ENCODE measurements around the gene ILDR1. TPM values are rescaled to one million over a fixed set of nuclear protein-coding genes. Genes with fewer than 3 reads are reported as not detected.

ILDR1 gene
- total and polyA plus RNA-seq, 10 of the 15 experiments (the other 5 are each of a cell fraction or from before 2014, with no cell fraction given) = 1.3 to 12.0 (median 7.0) TPM

GRCh38 chr3:122003112-122003511 is 18.9 kb downstream of the ILDR1 start (continued):
- TF ChIP-seq, protein P1, sequence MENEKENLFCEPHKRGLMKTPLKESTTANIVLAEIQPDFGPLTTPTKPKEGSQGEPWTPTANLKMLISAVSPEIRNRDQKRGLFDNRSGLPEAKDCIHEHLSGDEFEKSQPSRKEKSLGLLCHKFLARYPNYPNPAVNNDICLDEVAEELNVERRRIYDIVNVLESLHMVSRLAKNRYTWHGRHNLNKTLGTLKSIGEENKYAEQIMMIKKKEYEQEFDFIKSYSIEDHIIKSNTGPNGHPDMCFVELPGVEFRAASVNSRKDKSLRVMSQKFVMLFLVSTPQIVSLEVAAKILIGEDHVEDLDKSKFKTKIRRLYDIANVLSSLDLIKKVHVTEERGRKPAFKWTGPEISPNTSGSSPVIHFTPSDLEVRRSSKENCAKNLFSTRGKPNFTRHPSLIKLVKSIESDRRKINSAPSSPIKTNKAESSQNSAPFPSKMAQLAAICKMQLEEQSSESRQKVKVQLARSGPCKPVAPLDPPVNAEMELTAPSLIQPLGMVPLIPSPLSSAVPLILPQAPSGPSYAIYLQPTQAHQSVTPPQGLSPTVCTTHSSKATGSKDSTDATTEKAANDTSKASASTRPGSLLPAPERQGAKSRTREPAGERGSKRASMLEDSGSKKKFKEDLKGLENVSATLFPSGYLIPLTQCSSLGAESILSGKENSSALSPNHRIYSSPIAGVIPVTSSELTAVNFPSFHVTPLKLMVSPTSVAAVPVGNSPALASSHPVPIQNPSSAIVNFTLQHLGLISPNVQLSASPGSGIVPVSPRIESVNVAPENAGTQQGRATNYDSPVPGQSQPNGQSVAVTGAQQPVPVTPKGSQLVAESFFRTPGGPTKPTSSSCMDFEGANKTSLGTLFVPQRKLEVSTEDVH (IDR thresholded peaks at IDR 0.05; ENCODE audit: low read depth, partially characterized antibody) = no peak
- TF ChIP-seq SMARCA5 (IDR thresholded peaks at IDR 0.05) (peak; percentile 12; the same call in 1 of the 2 replicates), PML (IDR thresholded peaks at IDR 0.05; ENCODE audit: low read length) (no peak), POLR2AphosphoS5 (IDR thresholded peaks at IDR 0.05; ENCODE audit: low read length) (no peak), PRDM15 (CRISPR knock-in tag; IDR thresholded peaks at IDR 0.05) (no peak), FOS (IDR thresholded peaks at IDR 0.05; ENCODE audit: borderline replicate concordance, extremely low read depth, insufficient read length) (no peak), ZNF592 (IDR thresholded peaks at IDR 0.05) (no peak), KAT2A (conservative IDR thresholded peaks at IDR 0.05; ENCODE audit: control insufficient read depth, low read depth, low read length) (no peak), CBFB (IDR thresholded peaks at IDR 0.05; ENCODE audit: low read depth) (no peak), BCL11A (IDR thresholded peaks at IDR 0.05; ENCODE audit: low read depth, low read length) (peak; percentile 33; the same call in 1 of the 2 replicates), TARDBP (IDR thresholded peaks at IDR 0.05; ENCODE audit: borderline replicate concordance) (no peak), TCF7 (IDR thresholded peaks at IDR 0.05; ENCODE audit: borderline replicate concordance) (no peak), PAX5 (IDR thresholded peaks at IDR 0.05; ENCODE audit: borderline replicate concordance, low read depth, low read length) (peak; percentile 91), RUNX3 (IDR thresholded peaks at IDR 0.05; ENCODE audit: low read length) (peak; percentile 35), STAT1 (conservative IDR thresholded peaks at IDR 0.05) (no peak), CREB1 (IDR thresholded peaks at IDR 0.05; ENCODE audit: low read depth) (0 out of 2 replicates have a peak, but pooled peaks have one; percentile 52), NR2C2 (IDR thresholded peaks at IDR 0.05; ENCODE audit: borderline replicate concordance, control insufficient read depth, insufficient read length, low read depth) (no peak)
- TF ChIP-seq, protein P2, sequence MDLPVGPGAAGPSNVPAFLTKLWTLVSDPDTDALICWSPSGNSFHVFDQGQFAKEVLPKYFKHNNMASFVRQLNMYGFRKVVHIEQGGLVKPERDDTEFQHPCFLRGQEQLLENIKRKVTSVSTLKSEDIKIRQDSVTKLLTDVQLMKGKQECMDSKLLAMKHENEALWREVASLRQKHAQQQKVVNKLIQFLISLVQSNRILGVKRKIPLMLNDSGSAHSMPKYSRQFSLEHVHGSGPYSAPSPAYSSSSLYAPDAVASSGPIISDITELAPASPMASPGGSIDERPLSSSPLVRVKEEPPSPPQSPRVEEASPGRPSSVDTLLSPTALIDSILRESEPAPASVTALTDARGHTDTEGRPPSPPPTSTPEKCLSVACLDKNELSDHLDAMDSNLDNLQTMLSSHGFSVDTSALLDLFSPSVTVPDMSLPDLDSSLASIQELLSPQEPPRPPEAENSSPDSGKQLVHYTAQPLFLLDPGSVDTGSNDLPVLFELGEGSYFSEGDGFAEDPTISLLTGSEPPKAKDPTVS (IDR thresholded peaks at IDR 0.05; ENCODE audit: low read depth, low read length) = no peak
